G401.6 (cell line): ENCODE data around the gene ERICH6.
A peak's percentile ranks its signal among the peaks of the same experiment; 100 is the strongest.

Experiments used
- FAIRE-seq: peaks from 2 replicates; lab custom pipeline; 2012; peaks lifted over from hg19 to GRCh38; lab: Jason Lieb, UNC

ERICH6 gene

GRCh38 chr3:150736903-150737832 is 33.4 kb upstream of the ERICH6 start:
- no peak for FAIRE-seq

GRCh38 chr3:150736316-150736719 is 32.6 kb upstream of the ERICH6 start:
- FAIRE-seq = no peak

- FAIRE-seq = no peak
These were observed 31.0 kb upstream of the ERICH6 start for GRCh38 chr3:150734795-150735119.

- FAIRE-seq = no peak
These were observed 30.4 kb upstream of the ERICH6 start for GRCh38 chr3:150733936-150734794.

- no peak for FAIRE-seq
These were observed 29.7 kb upstream of the ERICH6 start for GRCh38 chr3:150733373-150733935.

- no peak for FAIRE-seq
These were observed 26.1 kb upstream of the ERICH6 start for GRCh38 chr3:150729682-150730360.

GRCh38 chr3:150727653-150728502 is 24.2 kb upstream of the ERICH6 start:
- FAIRE-seq = no peak

GRCh38 chr3:150725548-150725947 is 21.8 kb upstream of the ERICH6 start:
- FAIRE-seq = no peak

- FAIRE-seq = no peak
These were observed 20.2 kb upstream of the ERICH6 start for GRCh38 chr3:150723946-150724345.

GRCh38 chr3:150722267-150722666 is 18.5 kb upstream of the ERICH6 start:
- FAIRE-seq = no peak

- peak; percentile 96 for FAIRE-seq
These were observed 17.8 kb upstream of the ERICH6 start for GRCh38 chr3:150721285-150722130.

GRCh38 chr3:150720444-150720843 is 16.7 kb upstream of the ERICH6 start:
- FAIRE-seq = no peak

- no peak for FAIRE-seq
These were observed 6.4 kb upstream of the ERICH6 start for GRCh38 chr3:150710097-150710496.

GRCh38 chr3:150703299-150703755 is 393 bp downstream of the ERICH6 start:
- FAIRE-seq = no peak

- no peak for FAIRE-seq
These were observed 4.6 kb downstream of the ERICH6 start for GRCh38 chr3:150699068-150699639.

- FAIRE-seq = no peak
These were observed 6.1 kb downstream of the ERICH6 start for GRCh38 chr3:150697646-150698045.

GRCh38 chr3:150691414-150692040 is 12.2 kb downstream of the ERICH6 start:
- peak; percentile 78 for FAIRE-seq

- FAIRE-seq = no peak
These were observed 16.1 kb downstream of the ERICH6 start for GRCh38 chr3:150687613-150688012.

GRCh38 chr3:150682824-150683223 is 20.9 kb downstream of the ERICH6 start:
- no peak for FAIRE-seq
